Osteoblast (primary cell): ENCODE measurements around the gene STUM. TPM values are rescaled to one million over a fixed set of nuclear protein-coding genes. Genes with fewer than 3 reads are reported as not detected.
"Not testable (repeated sequence)": the region's sequence is repeated elsewhere in the genome, so short reads cannot be mapped to it uniquely, and the experiment has no call there.

Experiments used
- DNase-seq: peaks from one replicate; pipeline ENCODE4 v3.0.0; 2011; ENCODE audit warnings: low spot score, mixed read lengths; ENCODE audit not compliant: insufficient read length; ENCODE audit errors: missing footprints
- H2AFZ ChIP-seq: 2 replicates; pipeline ENCODE4 v1.6.0; 2011; ENCODE audit warnings: mild to moderate bottlenecking, low read length
- H3K27ac ChIP-seq: 2 replicates; pipeline ENCODE4 v1.5.1; 2011; ENCODE audit warnings: mild to moderate bottlenecking, low read depth, low read length, moderate library complexity
- H3K27me3 ChIP-seq: 2 replicates; pipeline ENCODE4 v1.6.0; 2012; ENCODE audit warnings: mild to moderate bottlenecking, control low read depth, inconsistent platforms, low read length, moderate library complexity; ENCODE audit not compliant: insufficient read depth
- H3K36me3 ChIP-seq: 2 replicates; pipeline ENCODE4 v1.5.1; 2011; ENCODE audit warnings: mild to moderate bottlenecking, low read length, control low read depth, moderate library complexity; ENCODE audit not compliant: insufficient read depth
- H3K4me1 ChIP-seq: 2 replicates; pipeline ENCODE4 v1.5.1; 2011; ENCODE audit warnings: mild to moderate bottlenecking, low read length, control low read depth, moderate library complexity; ENCODE audit not compliant: insufficient read depth
- H3K4me2 ChIP-seq: 2 replicates; pipeline ENCODE4 v1.6.0; 2011; ENCODE audit warnings: mild to moderate bottlenecking, low read length; ENCODE audit not compliant: insufficient read depth
- H3K4me3 ChIP-seq: fragments of 200-600 bp; sonication (generic); 3 replicates; pipeline ENCODE4 v1.5.1; 2012; ENCODE audit warnings: mild to moderate bottlenecking, low read length, inconsistent platforms; ENCODE audit not compliant: insufficient read depth
- H3K79me2 ChIP-seq: 2 replicates; pipeline ENCODE4 v1.6.0; 2012; ENCODE audit warnings: mild to moderate bottlenecking, low read length, control low read depth, inconsistent platforms; ENCODE audit not compliant: insufficient read depth
- H3K9me3 ChIP-seq: 2 replicates; pipeline ENCODE4 v1.5.1; 2011; ENCODE audit warnings: low read depth, low read length, control low read depth
- H4K20me1 ChIP-seq: 2 replicates; pipeline ENCODE4 v1.6.0; 2012; ENCODE audit warnings: mild to moderate bottlenecking, low read length, control low read depth; ENCODE audit not compliant: insufficient read depth
- total RNA-seq: library from RNA; depleted of rRNA; stranded (reverse); fragments of >200 nt; gene quantifications from 2 replicates; pipeline ENCODE4 v1.2.3, GENCODE V29; 2012
- TF ChIP-seq, protein P1 (sequence below): IDR thresholded peaks from 2 replicates; pipeline ENCODE4 v1.5.1; 2011; ENCODE audit warnings: mild to moderate bottlenecking, low read depth, low read length, moderate library complexity; ENCODE audit errors: extremely low read depth

Gene STUM, protein sequence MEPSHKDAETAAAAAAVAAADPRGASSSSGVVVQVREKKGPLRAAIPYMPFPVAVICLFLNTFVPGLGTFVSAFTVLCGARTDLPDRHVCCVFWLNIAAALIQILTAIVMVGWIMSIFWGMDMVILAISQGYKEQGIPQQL
- total RNA-seq = under 0.01 TPM in 1 of 2 replicates, not detected in the other

DNA sequence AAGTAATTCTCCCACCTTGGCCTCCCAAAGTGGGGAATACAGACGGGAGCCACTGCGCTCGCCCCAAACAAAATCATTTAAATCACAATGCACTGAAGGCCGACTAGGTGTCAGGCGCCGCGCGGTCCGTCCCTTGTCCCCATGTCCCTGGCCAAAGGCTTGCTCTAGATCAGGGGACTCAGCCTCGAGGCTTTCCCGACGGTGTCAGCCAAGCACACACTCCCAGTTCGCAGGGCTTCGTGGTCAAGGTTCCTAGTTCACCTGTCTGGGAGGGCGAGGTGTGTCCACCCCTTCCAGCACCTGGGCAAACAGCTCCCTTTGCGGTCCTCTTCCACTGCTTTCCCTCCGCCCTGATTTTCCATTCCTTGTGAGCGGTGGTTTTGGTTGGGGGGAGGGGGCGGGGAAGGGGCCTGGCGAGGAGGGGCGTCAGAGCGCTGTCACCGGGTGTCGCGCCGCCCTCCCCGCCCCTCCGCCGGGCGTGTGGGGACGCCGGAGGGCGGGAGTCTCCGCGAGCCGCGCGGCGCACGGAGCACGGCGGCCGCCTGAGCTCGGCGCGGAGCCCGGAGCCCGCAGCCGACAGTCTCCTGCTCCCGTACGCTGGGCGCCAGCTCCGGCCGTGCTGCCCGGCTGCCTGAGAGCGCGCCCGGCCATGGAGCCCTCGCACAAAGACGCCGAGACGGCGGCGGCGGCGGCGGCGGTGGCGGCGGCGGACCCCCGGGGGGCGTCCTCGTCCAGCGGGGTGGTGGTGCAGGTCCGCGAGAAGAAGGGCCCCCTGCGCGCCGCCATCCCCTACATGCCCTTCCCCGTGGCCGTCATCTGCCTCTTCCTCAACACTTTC, at the start of gene STUM:
STUM (plus strand) TSS at position 509 of the 838 bp plus-strand sequence; CDS start at position 650, 141 bp downstream.
- no peaks in the 10 kb centered on the region for H4K20me1 ChIP-seq
- H3K27ac ChIP-seq = no peak within 1 kb of the TSS
- no peak within 1 kb of the TSS for H2AFZ ChIP-seq
- H3K36me3 ChIP-seq = no peaks in the 10 kb centered on the region
- peaks cover 68% of the 10 kb centered on the region for H3K27me3 ChIP-seq
- peak within 1 kb of the TSS; percentile 30 for H3K4me3 ChIP-seq
- peak; percentile 95 for DNase-seq
- H3K4me2 ChIP-seq = no peak within 1 kb of the TSS
- H3K4me1 ChIP-seq = no peaks in the 10 kb centered on the region
- no peaks in the 10 kb centered on the region for H3K79me2 ChIP-seq
- TF ChIP-seq, protein P1, sequence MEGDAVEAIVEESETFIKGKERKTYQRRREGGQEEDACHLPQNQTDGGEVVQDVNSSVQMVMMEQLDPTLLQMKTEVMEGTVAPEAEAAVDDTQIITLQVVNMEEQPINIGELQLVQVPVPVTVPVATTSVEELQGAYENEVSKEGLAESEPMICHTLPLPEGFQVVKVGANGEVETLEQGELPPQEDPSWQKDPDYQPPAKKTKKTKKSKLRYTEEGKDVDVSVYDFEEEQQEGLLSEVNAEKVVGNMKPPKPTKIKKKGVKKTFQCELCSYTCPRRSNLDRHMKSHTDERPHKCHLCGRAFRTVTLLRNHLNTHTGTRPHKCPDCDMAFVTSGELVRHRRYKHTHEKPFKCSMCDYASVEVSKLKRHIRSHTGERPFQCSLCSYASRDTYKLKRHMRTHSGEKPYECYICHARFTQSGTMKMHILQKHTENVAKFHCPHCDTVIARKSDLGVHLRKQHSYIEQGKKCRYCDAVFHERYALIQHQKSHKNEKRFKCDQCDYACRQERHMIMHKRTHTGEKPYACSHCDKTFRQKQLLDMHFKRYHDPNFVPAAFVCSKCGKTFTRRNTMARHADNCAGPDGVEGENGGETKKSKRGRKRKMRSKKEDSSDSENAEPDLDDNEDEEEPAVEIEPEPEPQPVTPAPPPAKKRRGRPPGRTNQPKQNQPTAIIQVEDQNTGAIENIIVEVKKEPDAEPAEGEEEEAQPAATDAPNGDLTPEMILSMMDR = no peak
- no peaks in the 10 kb centered on the region for H3K9me3 ChIP-seq

DNA sequence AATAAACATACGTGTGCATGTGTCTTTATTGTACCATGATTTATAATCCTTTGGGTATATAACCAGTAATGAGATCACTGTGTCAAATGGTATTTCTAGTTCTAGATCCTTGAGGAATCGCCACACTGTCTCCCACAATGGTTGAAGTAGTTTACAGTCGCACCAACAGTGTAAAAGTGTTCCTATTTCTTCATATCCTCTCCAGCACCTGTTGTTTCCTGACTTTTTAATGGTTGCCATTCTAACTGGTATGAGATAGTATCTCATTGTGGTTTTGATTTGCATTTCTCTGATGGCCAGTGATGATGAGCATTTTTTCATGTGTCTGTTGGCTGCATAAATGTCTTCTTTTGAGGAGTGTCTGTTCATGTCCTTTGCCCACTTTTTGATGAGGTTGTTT, 48.9 kb upstream of the STUM start:
- not testable (repeated sequence) for H3K4me3 ChIP-seq, H2AFZ ChIP-seq, H3K9me3 ChIP-seq, DNase-seq, H3K27ac ChIP-seq, H3K36me3 ChIP-seq, H4K20me1 ChIP-seq, H3K27me3 ChIP-seq, H3K79me2 ChIP-seq, H3K4me1 ChIP-seq, H3K4me2 ChIP-seq

DNA sequence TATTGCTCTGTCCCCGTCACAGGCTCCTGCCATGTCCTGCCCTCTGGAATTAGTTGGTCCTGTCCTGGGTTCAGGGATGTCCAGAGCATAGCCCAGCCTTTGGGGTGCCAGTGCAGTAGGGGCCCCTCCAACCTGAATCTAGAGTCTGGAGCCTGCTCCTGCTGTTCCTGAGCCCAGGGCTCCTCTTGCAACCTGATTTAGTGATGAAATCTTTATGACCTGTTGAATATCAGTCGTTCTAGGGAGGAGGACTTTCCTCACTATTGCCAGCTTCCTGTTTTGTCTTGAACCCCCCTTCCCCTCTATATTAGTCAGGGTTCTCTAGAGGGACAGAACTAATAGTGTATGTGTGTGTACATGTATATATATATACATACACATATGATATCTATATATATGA, 42.5 kb upstream of the STUM start:
- Histone ChIP-seq H3K27me3 (peaks cover 16% of the 10 kb centered on the region), H3K27ac (no peak overlapping the region), H3K4me1 (no peaks in the 10 kb centered on the region), H4K20me1 (no peaks in the 10 kb centered on the region), H3K4me3 (no peak overlapping the region), H3K9me3 (no peaks in the 10 kb centered on the region), H3K36me3 (no peaks in the 10 kb centered on the region), H3K4me2 (no peak overlapping the region), H3K79me2 (no peaks in the 10 kb centered on the region), H2AFZ (no peak overlapping the region)
- TF ChIP-seq, protein P1 = no peak
- DNase-seq = no peak

DNA sequence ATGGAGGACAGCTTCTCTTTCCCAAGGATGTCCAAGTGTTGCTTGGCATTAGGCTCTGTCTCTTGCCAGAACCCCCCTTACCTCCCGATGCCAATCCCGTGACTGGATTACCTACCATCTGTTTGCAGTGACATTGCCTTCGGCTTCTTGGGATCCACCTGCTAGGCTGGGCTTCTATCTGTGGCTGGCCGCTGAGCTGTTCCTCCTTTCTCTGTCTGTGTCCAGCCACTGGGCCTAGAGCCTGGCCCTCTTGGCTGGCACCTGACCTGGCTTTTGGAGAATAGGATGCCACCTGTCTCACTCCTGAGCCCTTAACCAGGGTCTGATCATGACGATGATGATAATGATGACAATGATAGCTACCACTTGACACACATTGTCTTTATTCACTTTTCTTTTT, 41.6 kb upstream of the STUM start:
- H4K20me1 ChIP-seq = no peaks in the 10 kb centered on the region
- no peak overlapping the region for H3K4me2 ChIP-seq
- H3K79me2 ChIP-seq = no peaks in the 10 kb centered on the region
- H3K4me1 ChIP-seq = no peaks in the 10 kb centered on the region
- H3K4me3 ChIP-seq = no peak overlapping the region
- peak; percentile 17 for DNase-seq
- no peaks in the 10 kb centered on the region for H3K36me3 ChIP-seq
- TF ChIP-seq, protein P1 = no peak
- H2AFZ ChIP-seq = no peak overlapping the region
- peaks cover 16% of the 10 kb centered on the region for H3K27me3 ChIP-seq
- H3K27ac ChIP-seq = no peak overlapping the region
- H3K9me3 ChIP-seq = no peaks in the 10 kb centered on the region
